Stimulated activated naive CD4-positive, alpha-beta T cell (primary cell): Measurements from ENCODE around the gene KBTBD3.

Experiments used
- DNase-seq, 6 experiments: peaks; one replicate each; lab custom pipeline; 2025; lab: John Stamatoyannopoulos, UW

Gene KBTBD3

GRCh38 chr11:106001304-106002012, 75.7 kb downstream of the KBTBD3 start:
- DNase-seq = no peak
